ENCODE results near the gene AUTS2.

AUTS2 gene

DNA sequence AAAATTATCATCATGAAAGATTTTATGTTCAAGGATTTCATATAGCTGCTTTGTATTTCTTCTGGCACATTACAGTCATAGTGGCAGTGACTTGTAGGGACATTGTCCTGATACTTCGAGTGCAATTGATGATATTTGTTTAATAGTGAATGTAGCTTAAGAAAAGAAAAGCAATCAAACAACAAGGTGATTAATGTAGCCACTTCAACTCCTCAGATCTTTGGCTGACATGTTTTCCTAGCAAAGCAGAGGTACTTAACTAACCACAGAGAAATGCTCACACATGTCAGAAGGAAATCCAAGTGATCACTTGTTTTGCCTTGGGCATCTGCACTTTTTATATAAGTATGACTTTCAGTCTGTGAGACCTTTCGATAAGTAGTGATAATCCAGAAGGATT, 470.3 kb downstream of the AUTS2 start:
- DNase-seq (ENCODE audit: low read depth in 2 of 2): no peak

GRCh38 chr7:70069977-70070376, 471.7 kb downstream of the AUTS2 start:
- no peak for DNase-seq (ENCODE audit: low read depth in 2 of 2)

GRCh38 chr7:70071766-70072165, 473.5 kb downstream of the AUTS2 start:
- no peak for DNase-seq (ENCODE audit: low read depth in 2 of 2)

DNA sequence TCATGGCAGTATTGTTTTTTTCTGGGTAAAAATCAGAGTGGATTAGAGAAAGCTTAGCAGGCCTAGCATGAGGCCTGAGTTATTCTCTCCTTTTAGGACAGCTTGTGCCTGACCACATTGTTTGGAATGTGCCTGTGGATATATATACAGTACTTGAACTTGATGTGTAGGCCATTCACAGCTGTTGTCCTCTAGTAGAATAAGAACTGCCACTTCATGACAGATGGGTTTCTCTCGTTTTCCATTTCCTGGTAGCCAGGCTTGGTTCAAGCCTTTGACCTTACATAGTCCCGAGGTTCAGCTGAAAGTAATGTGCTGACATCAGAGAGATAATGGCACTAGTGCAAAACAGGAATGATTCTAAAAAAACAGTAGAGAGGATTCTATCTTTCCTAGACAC, 473.9 kb downstream of the AUTS2 start:
- DNase-seq (ENCODE audit: low read depth in 2 of 2): no peak

- DNase-seq (ENCODE audit: low read depth in 2 of 2): no peak
Observed at GRCh38 chr7:70076325-70076724, 478.1 kb downstream of the AUTS2 start.

DNA sequence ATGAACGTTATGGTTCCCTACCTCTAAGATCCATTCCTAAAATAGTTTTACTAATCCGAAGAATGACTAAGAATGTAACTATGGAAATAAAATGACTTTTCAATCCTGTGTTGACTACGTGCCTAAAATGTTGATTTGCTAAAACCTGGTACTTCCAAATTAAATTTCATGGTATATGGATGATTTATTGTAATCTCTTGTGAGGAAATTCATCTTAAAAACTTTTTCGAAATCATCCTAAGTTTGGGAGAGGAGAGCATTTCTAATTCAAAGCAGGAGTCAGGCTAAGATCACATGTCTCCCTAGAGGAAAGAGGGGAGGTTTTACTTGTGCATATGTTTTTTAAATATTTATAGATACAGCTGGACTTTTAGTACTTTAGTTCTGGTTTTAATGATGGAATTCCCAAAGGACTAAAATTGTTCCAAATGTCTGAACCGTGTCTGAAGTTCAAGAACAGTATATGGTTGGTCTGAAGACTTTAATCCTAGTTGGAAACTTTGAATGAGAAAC, 483.9 kb downstream of the AUTS2 start:
- DNase-seq (ENCODE audit: low read depth in 2 of 2): no peak

GRCh38 chr7:70091362-70091761, 493.1 kb downstream of the AUTS2 start:
- DNase-seq (ENCODE audit: low read depth in 2 of 2): no peak

DNA sequence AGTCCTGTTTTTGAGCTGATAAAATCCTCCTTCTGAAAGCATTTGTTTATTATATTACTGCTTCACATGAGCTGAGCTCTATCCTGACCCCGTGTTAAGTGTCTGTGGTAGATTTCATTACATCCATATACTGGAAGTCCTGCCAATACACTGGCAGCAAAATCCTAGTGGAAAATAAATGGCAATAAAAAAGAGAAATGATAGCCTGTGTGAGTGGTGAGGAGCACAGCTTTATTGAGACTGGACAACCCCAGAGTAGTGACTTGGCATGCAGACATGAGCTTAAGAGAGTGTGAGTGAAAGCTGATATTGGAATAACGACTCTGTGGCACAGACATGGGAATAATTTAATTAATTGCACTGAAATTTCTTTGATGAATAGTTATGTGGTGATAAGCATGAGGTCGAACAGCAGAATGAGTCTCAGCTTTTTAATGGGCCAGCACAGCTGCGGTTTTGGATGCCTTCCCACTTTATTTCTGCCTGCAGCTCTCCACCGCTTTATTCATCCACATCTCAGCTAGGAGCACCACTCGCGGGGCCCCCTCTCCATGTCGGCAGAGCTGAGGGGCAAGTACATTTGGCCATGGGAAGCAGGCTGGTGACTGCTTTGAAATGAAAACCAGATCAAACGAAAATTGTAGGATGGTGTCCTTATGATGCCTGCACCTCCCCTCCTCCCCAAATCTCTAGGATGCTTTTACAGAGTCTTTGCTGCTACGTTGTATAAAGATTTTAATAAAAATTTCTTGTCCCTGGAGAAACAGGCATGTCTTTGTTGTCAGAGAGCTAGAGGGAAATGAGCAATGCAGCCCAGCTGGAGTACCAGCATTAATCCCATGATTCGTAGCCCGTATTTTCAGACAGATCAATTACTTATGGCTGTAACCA, 494.3 kb downstream of the AUTS2 start:
- DNase-seq (ENCODE audit: low read depth in 2 of 2): no peak

- DNase-seq (ENCODE audit: low read depth in 2 of 2): no peak
Observed at GRCh38 chr7:70093205-70093904, 495.1 kb downstream of the AUTS2 start.

DNA sequence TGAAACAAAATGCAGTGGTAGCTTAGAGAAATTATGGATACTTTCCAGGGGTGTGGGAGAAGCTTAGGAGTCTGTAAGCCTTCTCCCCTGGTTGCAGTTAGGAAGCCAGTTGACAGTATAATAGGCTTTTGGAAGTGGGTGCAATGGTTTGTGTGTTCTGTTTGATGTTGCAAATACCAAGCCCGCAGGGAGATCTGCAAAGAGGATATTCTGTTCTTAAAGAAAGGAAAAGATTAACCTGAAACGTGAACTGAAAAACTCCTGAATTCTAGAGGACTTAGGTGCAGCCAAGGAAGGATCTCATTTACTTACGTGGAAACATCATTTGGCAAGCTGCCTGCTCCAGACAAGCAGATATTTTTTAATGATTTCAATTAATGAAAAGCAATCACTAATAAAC, 496.6 kb downstream of the AUTS2 start:
- no peak for DNase-seq (ENCODE audit: low read depth in 2 of 2)

DNA sequence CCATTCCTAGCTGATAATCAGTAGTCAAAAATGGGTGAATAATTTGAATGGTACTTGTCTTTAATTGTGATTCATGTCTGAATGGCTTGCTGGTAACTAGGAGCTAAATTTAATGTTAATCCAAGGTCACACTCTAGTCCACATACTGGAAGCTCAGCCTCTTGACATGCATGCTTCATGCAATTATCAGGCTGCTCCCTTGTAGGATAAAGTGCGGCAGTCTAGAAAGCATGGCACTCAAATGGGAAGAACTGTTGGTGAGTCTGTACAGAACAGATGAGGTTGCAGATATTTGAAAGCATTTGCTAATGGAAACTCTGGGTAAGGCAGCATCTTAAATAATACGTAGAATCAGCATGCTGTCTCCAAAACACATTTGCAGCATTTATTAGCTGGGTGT, 499.4 kb downstream of the AUTS2 start:
- DNase-seq (ENCODE audit: low read depth in 2 of 2): no peak

DNA sequence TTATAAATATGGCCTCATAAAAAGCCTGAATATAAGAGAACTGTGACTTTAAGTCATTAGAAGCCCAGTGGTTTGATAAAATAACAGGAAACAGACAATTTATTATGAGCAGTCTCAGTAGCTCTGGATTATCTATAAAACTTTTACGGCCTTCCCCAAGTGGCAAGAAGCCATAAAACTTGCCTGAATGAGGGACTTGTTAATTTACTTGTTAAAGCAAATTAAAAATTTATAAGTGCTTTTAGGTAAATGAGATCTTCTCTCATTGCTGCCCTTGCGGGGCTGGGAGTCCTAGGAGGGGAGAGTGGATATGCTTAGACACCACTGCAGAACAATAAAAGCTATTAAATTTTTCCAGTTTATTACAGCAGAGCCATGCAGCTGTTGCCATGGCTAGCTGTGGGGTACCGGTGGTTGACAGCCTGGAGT, 499.9 kb downstream of the AUTS2 start:
- DNase-seq (ENCODE audit: low read depth in 2 of 2): no peak

DNA sequence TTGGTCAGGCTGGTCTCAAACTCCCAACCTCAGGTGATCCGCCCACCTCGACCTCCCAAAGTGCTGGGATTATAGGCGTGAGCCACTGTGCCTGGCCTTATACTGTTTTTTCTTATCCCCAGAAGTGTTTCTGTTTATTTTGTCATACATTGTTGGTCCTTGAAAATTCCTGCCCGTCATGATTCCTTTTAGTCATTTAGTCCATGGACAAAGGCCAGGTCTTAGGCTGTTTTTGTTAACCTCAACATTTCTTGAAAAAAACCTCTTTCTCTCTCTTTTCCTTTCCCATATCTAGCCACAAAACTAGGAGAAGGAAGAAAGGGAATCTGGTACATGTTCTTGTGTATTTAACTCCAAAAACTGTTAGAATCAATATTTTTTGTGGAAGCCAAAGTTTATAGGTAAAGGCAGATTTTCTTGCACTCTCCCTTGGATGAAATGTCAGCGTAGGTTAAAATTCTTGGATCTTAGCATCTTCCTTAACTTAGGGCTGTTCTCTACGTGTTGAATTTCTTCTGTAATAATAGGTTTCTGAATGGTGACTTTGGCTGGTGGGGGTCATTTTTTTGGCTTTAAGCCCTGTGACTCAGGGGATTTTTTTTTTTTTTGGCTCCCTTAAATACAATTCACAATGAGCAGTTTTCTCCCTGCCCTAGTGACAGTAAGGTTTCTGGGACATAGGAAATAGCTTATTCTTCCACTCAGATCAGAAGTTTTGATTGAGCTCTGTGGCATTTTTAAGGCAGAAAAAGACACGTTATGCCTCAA, 500.8 kb downstream of the AUTS2 start:
- DNase-seq (ENCODE audit: low read depth in 2 of 2): no peak

DNA sequence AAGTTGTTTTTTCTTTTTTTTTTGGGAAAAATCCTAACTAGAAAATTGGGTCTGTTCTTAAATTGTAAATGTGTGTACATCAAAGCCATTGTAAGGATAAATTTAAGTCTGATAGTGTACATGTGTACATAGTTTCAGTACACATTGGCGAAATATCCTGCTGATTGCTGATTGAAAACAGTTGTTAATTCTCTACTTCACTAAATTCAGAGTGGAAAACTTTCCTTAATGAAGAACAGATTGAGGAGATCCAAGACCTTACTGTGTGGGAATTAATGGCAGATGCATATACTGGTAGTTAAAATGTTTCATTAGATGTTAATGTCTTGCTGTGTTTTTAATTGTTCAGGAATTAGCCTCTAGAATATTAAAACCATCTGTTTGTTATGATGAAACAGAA, 506.0 kb downstream of the AUTS2 start:
- no peak for DNase-seq (ENCODE audit: low read depth in 2 of 2)

GRCh38 chr7:70113078-70113477, 514.8 kb downstream of the AUTS2 start:
- DNase-seq (ENCODE audit: low read depth in 2 of 2): no peak

DNA sequence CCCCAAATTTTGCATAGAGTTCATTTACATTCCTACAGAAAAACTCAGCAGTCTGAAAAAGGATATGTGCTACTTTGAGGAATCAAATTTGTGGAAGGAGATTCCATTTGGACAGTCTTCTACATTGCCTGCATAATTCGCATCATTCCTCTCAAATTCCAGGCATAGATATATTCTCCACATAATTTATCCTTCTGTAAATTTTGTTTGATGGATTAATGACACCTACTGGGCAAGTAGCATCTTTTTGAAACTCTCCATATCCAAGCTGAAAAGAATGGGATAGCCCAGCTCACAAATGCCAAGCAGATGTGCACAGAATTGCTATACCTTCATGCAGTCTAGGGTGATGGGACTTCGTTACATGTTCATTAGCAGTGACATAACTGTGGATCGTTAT, 515.3 kb downstream of the AUTS2 start:
- DNase-seq (ENCODE audit: low read depth in 2 of 2): no peak

- no peak for DNase-seq (ENCODE audit: low read depth in 2 of 2)
Observed at GRCh38 chr7:70114806-70115205, 516.5 kb downstream of the AUTS2 start.

- DNase-seq (ENCODE audit: low read depth in 2 of 2): no peak
Observed at GRCh38 chr7:70116244-70116643, 518.0 kb downstream of the AUTS2 start.

DNA sequence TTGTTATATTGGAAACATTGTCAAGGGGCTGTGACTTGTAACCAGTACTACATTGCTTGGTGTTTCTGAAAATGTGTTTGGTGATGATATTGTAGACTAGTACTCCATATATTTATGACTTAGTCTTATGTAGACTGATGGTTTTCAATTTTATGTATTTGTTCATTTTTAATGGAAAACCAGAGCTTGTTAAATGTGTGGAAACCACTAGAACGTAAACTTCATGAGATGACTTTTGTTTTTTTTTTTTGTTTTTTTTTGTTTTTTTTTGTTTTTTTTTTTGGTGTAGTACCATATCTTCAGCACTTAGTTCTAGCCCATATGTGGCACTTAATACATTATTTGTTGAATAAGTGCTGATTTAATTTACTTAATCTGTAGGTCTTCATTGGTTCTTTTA, 518.6 kb downstream of the AUTS2 start:
- DNase-seq (ENCODE audit: low read depth in 2 of 2): no peak

- DNase-seq (ENCODE audit: low read depth in 2 of 2): no peak
Observed at GRCh38 chr7:70120851-70121250, 522.6 kb downstream of the AUTS2 start.

- DNase-seq (ENCODE audit: low read depth in 2 of 2): no peak
Observed at GRCh38 chr7:70131817-70132216, 533.5 kb downstream of the AUTS2 start.

DNA sequence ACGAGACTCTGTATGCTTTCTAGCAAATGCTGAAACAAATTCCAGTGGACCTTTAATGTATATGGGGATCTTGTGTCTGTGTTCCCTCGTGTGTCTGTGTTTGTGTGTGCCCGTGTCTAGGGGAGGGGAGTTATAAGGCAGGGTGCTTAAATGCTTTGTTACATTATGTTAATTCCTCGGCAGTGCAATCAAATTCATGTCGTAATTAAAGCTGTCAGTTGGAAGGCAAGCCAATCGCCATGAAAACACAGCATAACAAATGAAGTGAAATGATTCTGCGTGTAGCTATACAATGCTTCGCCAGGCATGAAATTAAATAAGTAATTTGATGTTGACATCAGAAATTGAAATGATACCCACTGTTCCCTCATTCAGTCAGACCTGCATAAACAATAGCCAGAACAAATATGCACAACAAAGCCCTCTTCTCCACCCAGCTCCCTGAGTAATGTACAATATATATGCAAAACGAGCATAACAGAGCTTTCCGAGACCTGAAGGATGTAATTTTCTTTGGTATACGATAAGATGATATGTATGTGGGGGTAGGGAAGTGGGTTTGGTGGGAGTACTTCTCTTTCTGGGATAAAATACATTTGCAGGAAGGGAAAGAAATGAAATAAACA, 534.1 kb downstream of the AUTS2 start:
- DNase-seq (ENCODE audit: low read depth in 2 of 2): no peak
